Measurements from ENCODE around the gene KIF2A.

Gene KIF2A

DNA sequence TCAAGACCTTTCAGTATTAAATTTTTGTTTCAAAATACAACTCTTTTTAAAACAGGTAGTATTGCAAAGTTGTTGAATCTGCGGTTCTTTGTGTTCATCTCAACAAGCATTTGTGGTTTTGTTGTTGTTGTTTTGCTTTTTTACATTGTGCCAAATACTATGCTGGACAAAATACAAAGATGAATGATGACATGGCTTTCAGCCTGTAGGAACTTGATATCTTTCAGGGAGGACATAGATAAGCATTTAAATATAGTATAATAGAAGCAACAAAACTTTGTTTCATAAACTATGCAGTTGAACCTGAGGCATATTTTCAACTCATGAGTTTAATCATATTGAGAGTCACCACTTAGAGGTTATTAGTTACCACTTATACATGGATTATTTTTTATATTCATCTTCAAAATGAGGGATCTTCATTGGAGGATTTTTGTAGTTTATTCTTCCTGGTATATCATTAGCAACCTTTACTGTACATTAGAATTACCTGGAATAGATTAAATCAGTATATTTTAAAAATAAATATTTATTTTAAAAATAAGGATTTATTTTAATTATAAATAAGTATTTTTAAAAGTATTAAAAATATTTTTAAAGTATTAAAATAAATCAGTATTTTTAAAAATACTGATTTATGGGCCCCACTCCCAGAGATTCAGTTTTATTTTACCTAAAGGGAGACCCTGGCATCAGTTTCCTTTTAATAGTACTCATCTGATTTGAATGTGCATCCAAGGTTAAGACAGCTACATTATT is 42.9 kb downstream of the KIF2A start:
- TF ChIP-seq POLR2A (IDR thresholded peaks at IDR 0.05; ENCODE audit: low read depth, low read length): no peak
- FAIRE-seq (no peak), DNase-seq (ENCODE audit: insufficient read length, low spot score) (no peak)

GRCh38 chr5:62354028-62354874 is 48.2 kb downstream of the KIF2A start:
- DNase-seq (ENCODE audit: insufficient read length, low spot score) (no peak), FAIRE-seq (peak; percentile 76)
- no peak for TF ChIP-seq POLR2A (IDR thresholded peaks at IDR 0.05; ENCODE audit: low read depth, low read length)

GRCh38 chr5:62362701-62363100 is 56.7 kb downstream of the KIF2A start:
- DNase-seq (ENCODE audit: insufficient read length, low spot score): no peak
- FAIRE-seq: no peak
- no peak for TF ChIP-seq POLR2A (IDR thresholded peaks at IDR 0.05; ENCODE audit: low read depth, low read length)

GRCh38 chr5:62369039-62369438 is 63.0 kb downstream of the KIF2A start:
- no peak for DNase-seq (ENCODE audit: insufficient read length, low spot score)
- TF ChIP-seq POLR2A (IDR thresholded peaks at IDR 0.05; ENCODE audit: low read depth, low read length): no peak
- no peak for FAIRE-seq

- DNase-seq (ENCODE audit: insufficient read length, low spot score): no peak
- no peak for TF ChIP-seq POLR2A (IDR thresholded peaks at IDR 0.05; ENCODE audit: low read depth, low read length)
- FAIRE-seq: no peak
These were observed 65.4 kb downstream of the KIF2A start for GRCh38 chr5:62371409-62371808.

DNA sequence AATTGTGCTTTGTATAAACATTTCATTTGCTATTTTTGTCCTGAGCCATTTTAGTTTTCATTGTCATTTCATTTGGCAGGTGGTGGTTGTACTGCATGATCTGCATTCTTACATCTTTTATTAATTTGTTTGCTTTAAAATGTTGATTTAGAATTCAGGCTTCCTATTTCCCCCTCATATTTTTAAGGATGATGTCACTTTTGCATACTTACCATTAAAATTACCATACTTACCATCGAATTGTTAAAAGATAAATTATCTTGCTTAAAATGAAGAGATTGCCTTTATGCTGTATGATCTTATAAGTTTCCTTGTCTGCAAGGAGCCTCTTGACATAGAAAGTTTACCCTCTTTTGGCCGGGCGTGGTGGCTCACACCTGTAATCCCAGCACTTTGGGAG is 66.6 kb downstream of the KIF2A start:
- TF ChIP-seq POLR2A (IDR thresholded peaks at IDR 0.05; ENCODE audit: low read depth, low read length): no peak
- DNase-seq (ENCODE audit: insufficient read length, low spot score) (no peak), FAIRE-seq (no peak)

DNA sequence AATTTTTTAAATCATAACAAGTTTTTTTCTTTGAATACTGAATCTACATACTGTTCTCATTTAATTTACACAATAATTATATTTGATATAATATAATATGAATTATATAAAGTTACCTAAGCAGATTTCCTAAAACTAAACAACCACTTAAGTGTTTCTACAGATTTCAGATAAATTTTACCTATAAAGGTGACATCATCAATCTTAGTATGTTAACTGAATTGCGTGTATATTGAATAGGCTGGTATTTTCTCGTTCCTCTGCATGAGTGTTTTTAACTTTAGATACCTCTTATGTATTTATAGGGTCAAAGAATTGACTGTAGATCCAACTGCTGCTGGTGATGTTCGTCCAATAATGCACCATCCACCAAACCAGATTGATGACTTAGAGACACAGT is 67.4 kb downstream of the KIF2A start:
- TF ChIP-seq POLR2A (IDR thresholded peaks at IDR 0.05; ENCODE audit: low read depth, low read length): no peak
- DNase-seq (ENCODE audit: insufficient read length, low spot score): no peak
- no peak for FAIRE-seq

GRCh38 chr5:62374090-62374489 is 68.1 kb downstream of the KIF2A start:
- FAIRE-seq: no peak
- TF ChIP-seq POLR2A (IDR thresholded peaks at IDR 0.05; ENCODE audit: low read depth, low read length): no peak

GRCh38 chr5:62375627-62376026 is 69.6 kb downstream of the KIF2A start:
- DNase-seq (ENCODE audit: insufficient read length, low spot score) (no peak), FAIRE-seq (no peak)
- no peak for TF ChIP-seq POLR2A (IDR thresholded peaks at IDR 0.05; ENCODE audit: low read depth, low read length)

More at GRCh38 chr5:62374090-62374489, 68.1 kb downstream of the KIF2A start:
- DNase-seq (ENCODE audit: insufficient read length, low spot score): no peak

DNA sequence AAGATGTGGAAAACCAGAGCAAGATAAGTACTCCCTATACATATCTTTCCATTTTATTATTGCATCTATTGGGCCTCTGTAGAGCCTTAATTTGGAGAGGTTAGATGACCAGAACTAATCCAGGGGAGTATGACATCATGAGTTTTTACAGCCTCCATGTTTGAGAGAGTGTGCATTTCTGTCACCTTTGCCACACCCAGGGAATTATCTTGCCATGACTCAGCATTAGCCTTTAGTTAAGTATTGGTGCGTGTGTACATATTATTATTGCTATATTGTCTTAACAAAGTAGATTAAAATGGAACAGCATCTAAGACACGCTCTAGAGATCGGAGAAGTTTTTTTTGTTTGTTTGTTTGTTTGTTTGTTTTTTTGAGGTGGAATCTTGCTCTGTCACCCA is 70.1 kb downstream of the KIF2A start:
- no peak for TF ChIP-seq POLR2A (IDR thresholded peaks at IDR 0.05; ENCODE audit: low read depth, low read length)
- DNase-seq (ENCODE audit: insufficient read length, low spot score) (no peak), FAIRE-seq (peak; percentile 6)

GRCh38 chr5:62385131-62385530 is 79.1 kb downstream of the KIF2A start:
- no peak for FAIRE-seq
- no peak for DNase-seq (ENCODE audit: insufficient read length, low spot score)

DNA sequence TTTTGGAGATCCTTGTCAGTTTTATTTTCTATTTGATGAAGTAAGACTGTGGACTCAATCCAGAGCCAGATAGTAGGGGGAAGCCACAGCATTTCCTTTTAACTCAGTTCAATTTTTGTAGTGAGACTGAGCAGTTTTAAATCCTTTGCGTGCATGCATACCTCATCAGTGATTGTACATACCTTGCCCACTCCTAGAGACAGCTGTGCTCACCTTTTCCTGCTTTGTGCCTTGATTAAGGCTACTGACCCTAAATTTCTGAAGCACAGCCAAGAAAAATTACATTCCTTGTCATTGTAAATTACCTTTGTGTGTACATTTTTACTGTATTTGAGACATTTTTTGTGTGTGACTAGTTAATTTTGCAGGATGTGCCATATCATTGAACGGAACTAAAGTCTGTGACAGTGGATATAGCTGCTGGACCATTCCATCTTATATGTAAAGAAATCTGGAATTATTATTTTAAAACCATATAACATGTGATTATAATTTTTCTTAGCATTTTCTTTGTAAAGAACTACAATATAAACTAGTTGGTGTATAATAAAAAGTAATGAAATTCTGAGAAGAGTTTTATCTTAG is 79.9 kb downstream of the KIF2A start:
- DNase-seq (ENCODE audit: insufficient read length, low spot score): no peak
- FAIRE-seq: no peak
- TF ChIP-seq POLR2A (IDR thresholded peaks at IDR 0.05; ENCODE audit: low read depth, low read length): no peak

More at GRCh38 chr5:62385131-62385530, 79.1 kb downstream of the KIF2A start:
- no peak for TF ChIP-seq POLR2A (IDR thresholded peaks at IDR 0.05; ENCODE audit: low read depth, low read length)

- DNase-seq (ENCODE audit: insufficient read length, low spot score) (no peak), FAIRE-seq (no peak)
- TF ChIP-seq POLR2A (IDR thresholded peaks at IDR 0.05; ENCODE audit: low read depth, low read length): no peak
These were observed 80.8 kb downstream of the KIF2A start for GRCh38 chr5:62386824-62387223.

- FAIRE-seq (no peak), DNase-seq (ENCODE audit: insufficient read length, low spot score) (no peak)
- TF ChIP-seq POLR2A (IDR thresholded peaks at IDR 0.05; ENCODE audit: low read depth, low read length): no peak
These were observed 89.4 kb downstream of the KIF2A start for GRCh38 chr5:62395210-62395950.
